ENCODE measurements around the gene ADARB2. TPM values are rescaled to one million over a fixed set of nuclear protein-coding genes. Genes with fewer than 3 reads are reported as not detected.

The ADARB2 gene
- total RNA-seq, 4 donors from 2014 or later, result 8.4 to 23.2 (median 19.6) TPM

- Histone ChIP-seq H3K4me3 (no peak overlapping the region), H3K36me3 (no peaks in the 10 kb centered on the region), H3K9me3 (peaks cover 0 to 26% (median 0%) of the 10 kb centered on the region in 4 donors), H3K27ac (no peak overlapping the region), H3K27me3 (no peaks in the 10 kb centered on the region), H3K4me1 (no peaks in the 10 kb centered on the region)
- 92 to 97% methylated on average over 3 of the region's 3 CpGs for WGBS, 2 donors
- TF ChIP-seq CTCF (IDR thresholded peaks at IDR 0.05), result no peak
- TF ChIP-seq POLR2A (IDR thresholded peaks at IDR 0.05), result no peak
- no peak for TF ChIP-seq EP300 (IDR thresholded peaks at IDR 0.05)
- DNase-seq (ENCODE audit: low spot score in 2 of 2), result no peak
These were observed 105.2 kb downstream of the ADARB2 start for GRCh38 chr10:1632141-1632540.

- Histone ChIP-seq H3K4me3 (no peak overlapping the region), H3K9me3 (peaks cover 0 to 26% (median 0%) of the 10 kb centered on the region in 4 donors), H3K4me1 (no peaks in the 10 kb centered on the region), H3K36me3 (no peaks in the 10 kb centered on the region), H3K27me3 (no peaks in the 10 kb centered on the region), H3K27ac (no peak overlapping the region)
- no peak for DNase-seq (ENCODE audit: low spot score in 2 of 2)
- TF ChIP-seq CTCF (IDR thresholded peaks at IDR 0.05) (no peak), POLR2A (IDR thresholded peaks at IDR 0.05) (no peak), EP300 (IDR thresholded peaks at IDR 0.05) (no peak)
- 74 to 85% methylated on average over 13 of the region's 13 CpGs for WGBS, 2 donors
These were observed 106.0 kb downstream of the ADARB2 start for GRCh38 chr10:1631282-1631681.

GRCh38 chr10:1630304-1630703, 107.0 kb downstream of the ADARB2 start:
- H3K27ac ChIP-seq, result no peak overlapping the region
- no peak overlapping the region for H3K4me3 ChIP-seq
- no peak for DNase-seq (ENCODE audit: low spot score in 2 of 2)
- H3K4me1 ChIP-seq, result no peaks in the 10 kb centered on the region
- peaks cover 0 to 26% (median 0%) of the 10 kb centered on the region in 4 donors for H3K9me3 ChIP-seq
- WGBS, 2 donors, result 77 to 80% methylated on average over 6 of the region's 6 CpGs
- H3K36me3 ChIP-seq, result no peaks in the 10 kb centered on the region
- H3K27me3 ChIP-seq, result no peaks in the 10 kb centered on the region
- TF ChIP-seq POLR2A (IDR thresholded peaks at IDR 0.05) (no peak), EP300 (IDR thresholded peaks at IDR 0.05) (no peak), CTCF (IDR thresholded peaks at IDR 0.05) (no peak)

- Histone ChIP-seq H3K4me1 (no peaks in the 10 kb centered on the region), H3K4me3 (no peak overlapping the region), H3K36me3 (no peaks in the 10 kb centered on the region), H3K27ac (no peak overlapping the region), H3K9me3 (peaks cover 0 to 26% (median 0%) of the 10 kb centered on the region in 4 donors), H3K27me3 (no peaks in the 10 kb centered on the region)
- no peak for TF ChIP-seq CTCF (IDR thresholded peaks at IDR 0.05)
- no peak for TF ChIP-seq POLR2A (IDR thresholded peaks at IDR 0.05)
- TF ChIP-seq EP300 (IDR thresholded peaks at IDR 0.05), result no peak
- no peak for DNase-seq (ENCODE audit: low spot score in 2 of 2)
- WGBS, 2 donors, result 62 to 64% methylated on average over 18 of the region's 18 CpGs
These were observed 107.8 kb downstream of the ADARB2 start for GRCh38 chr10:1629326-1630198.

- DNase-seq (ENCODE audit: low spot score in 2 of 2), result no peak
- TF ChIP-seq POLR2A (IDR thresholded peaks at IDR 0.05) (no peak), EP300 (IDR thresholded peaks at IDR 0.05) (no peak), CTCF (IDR thresholded peaks at IDR 0.05) (no peak)
- Histone ChIP-seq H3K27me3 (no peaks in the 10 kb centered on the region), H3K9me3 (peaks cover 0 to 26% (median 0%) of the 10 kb centered on the region in 4 donors), H3K27ac (no peak overlapping the region), H3K4me3 (no peak overlapping the region), H3K4me1 (no peaks in the 10 kb centered on the region), H3K36me3 (no peaks in the 10 kb centered on the region)
- 86 to 92% methylated on average over 14 of the region's 14 CpGs for WGBS, 2 donors
These were observed 108.6 kb downstream of the ADARB2 start for GRCh38 chr10:1628757-1629156.
